Nephron progenitor cell (in vitro differentiated cells): ENCODE measurements around the gene IL10.

Experiments
- DNase-seq: peaks from one replicate; pipeline ENCODE4 v3.0.0; 2021
- H3K27ac Mint-ChIP-seq: 2 replicates; pipeline ENCODE4 v1.8.0; 2021; ENCODE audit warnings: mild to moderate bottlenecking, moderate library complexity, mixed read lengths
- H3K27me3 Mint-ChIP-seq: 2 replicates; pipeline ENCODE4 v1.8.0; 2021; ENCODE audit warnings: mild to moderate bottlenecking, low read depth, mixed read lengths; ENCODE audit not compliant: poor library complexity
- H3K36me3 Mint-ChIP-seq: 2 replicates; pipeline ENCODE4 v1.8.0; 2021; ENCODE audit warnings: low read depth, mixed read lengths
- H3K4me1 Mint-ChIP-seq: 2 replicates; pipeline ENCODE4 v1.8.0; 2021; ENCODE audit warnings: mixed read lengths
- H3K4me3 Mint-ChIP-seq: 2 replicates; pipeline ENCODE4 v1.8.0; 2021; ENCODE audit warnings: mild to moderate bottlenecking, moderate library complexity, mixed read lengths
- H3K9me3 Mint-ChIP-seq: 2 replicates; pipeline ENCODE4 v1.8.0; 2021; ENCODE audit warnings: mild to moderate bottlenecking, moderate library complexity, mixed read lengths
- TF ChIP-seq, protein P1 (sequence below): fragments of 200-600 bp; sonication (generic); IDR thresholded peaks from 2 replicates; pipeline ENCODE4 v1.5.0; 2021; ENCODE audit warnings: antibody characterized with exemption

IL10 gene

GRCh38 chr1:206748348-206749030, 23.8 kb downstream of the IL10 start:
- peaks cover 4% of the 10 kb centered on the region for H3K27me3 Mint-ChIP-seq
- TF ChIP-seq, protein P1, sequence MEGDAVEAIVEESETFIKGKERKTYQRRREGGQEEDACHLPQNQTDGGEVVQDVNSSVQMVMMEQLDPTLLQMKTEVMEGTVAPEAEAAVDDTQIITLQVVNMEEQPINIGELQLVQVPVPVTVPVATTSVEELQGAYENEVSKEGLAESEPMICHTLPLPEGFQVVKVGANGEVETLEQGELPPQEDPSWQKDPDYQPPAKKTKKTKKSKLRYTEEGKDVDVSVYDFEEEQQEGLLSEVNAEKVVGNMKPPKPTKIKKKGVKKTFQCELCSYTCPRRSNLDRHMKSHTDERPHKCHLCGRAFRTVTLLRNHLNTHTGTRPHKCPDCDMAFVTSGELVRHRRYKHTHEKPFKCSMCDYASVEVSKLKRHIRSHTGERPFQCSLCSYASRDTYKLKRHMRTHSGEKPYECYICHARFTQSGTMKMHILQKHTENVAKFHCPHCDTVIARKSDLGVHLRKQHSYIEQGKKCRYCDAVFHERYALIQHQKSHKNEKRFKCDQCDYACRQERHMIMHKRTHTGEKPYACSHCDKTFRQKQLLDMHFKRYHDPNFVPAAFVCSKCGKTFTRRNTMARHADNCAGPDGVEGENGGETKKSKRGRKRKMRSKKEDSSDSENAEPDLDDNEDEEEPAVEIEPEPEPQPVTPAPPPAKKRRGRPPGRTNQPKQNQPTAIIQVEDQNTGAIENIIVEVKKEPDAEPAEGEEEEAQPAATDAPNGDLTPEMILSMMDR = no peak
- no peaks in the 10 kb centered on the region for H3K9me3 Mint-ChIP-seq
- peaks cover 22% of the 10 kb centered on the region for H3K4me1 Mint-ChIP-seq
- no peak overlapping the region for H3K27ac Mint-ChIP-seq
- H3K4me3 Mint-ChIP-seq = no peak overlapping the region
- H3K36me3 Mint-ChIP-seq = no peaks in the 10 kb centered on the region
- no peak for DNase-seq

DNA sequence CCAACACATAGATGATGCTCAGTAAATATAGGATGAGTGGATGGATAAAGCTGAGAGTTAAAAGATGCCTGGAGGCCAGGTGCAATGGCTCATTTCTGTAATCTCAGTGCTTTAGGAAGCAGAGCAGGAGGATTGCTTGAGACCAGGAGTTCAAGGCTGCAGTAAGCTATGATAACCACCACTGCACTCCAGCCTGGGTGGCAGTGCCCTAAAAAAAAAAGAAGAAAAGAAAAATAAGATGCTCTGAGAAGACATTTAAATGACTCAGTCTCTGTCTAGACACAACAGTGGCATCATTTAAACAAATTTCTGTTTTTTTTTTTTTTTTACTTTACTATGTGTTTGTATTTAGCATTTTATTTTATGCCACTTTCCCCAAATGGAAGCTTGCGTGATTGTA, 27.0 kb downstream of the IL10 start:
- Mint-ChIP-seq H3K36me3 (no peaks in the 10 kb centered on the region), H3K27me3 (peaks cover 3% of the 10 kb centered on the region), H3K9me3 (no peaks in the 10 kb centered on the region), H3K4me3 (no peak overlapping the region), H3K4me1 (peaks cover 48% of the 10 kb centered on the region), H3K27ac (no peak overlapping the region)
- TF ChIP-seq, protein P1 = no peak
- DNase-seq = no peak

DNA sequence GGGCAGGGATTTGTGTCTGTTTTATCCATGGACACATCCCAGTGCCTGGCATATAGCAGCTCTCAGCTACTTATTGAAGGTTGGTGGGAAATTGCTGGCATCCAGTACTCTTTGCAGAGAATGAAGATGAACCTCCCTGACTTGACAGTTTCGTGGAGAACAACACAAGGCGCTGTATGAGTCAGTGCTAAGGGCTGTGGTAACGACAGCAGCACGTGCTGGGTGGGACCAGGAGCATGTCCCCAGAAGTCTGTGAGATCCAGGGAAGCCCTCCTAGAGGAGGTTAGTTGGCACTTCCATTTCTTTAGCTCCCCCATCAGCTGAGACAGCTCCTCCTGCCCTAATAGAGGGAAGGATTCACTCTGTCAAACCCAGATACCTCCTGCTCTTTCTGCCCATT, 27.6 kb downstream of the IL10 start:
- Mint-ChIP-seq H3K27me3 (peaks cover 3% of the 10 kb centered on the region), H3K36me3 (no peaks in the 10 kb centered on the region), H3K4me3 (no peak overlapping the region), H3K4me1 (peaks cover 46% of the 10 kb centered on the region), H3K9me3 (no peaks in the 10 kb centered on the region), H3K27ac (no peak overlapping the region)
- TF ChIP-seq, protein P1 = no peak
- DNase-seq = no peak

DNA sequence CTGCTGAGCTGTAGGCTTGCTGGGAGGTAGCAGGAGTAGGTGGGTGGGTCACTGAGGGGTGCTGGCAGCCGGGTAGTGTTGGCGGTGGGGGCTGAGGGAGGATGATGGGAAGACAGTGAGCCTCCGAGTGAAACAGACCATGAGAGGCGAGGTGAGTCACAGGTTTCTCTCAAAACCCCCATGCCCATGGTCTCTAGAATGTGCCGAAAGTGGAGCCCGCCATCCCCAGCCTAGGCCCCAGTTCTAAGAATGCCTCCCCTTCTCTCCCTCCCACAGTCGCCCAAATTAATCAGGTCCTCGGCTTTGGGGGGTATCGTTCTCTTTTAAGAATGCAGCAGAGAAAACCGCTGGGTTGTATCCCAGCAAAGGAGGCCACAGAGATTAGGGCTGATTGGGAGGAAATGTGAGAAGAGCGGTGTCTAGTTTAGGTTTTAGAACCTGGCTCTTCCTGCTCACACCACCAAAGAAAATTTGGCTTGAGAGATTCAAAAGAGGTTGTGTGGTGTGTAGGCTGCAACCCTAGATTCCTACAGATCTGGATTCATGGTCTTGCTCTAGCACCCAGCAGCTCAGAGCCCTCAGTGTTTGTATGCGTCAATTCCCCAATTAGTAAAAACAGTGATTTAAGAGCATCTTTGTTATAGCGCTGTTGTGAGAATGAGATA, 29.4 kb downstream of the IL10 start:
- Mint-ChIP-seq H3K27me3 (peaks cover 6% of the 10 kb centered on the region), H3K4me3 (no peak overlapping the region), H3K36me3 (no peaks in the 10 kb centered on the region), H3K4me1 (peaks cover 55% of the 10 kb centered on the region), H3K9me3 (no peaks in the 10 kb centered on the region), H3K27ac (peak overlapping the region; percentile 53)
- TF ChIP-seq, protein P1 = no peak
- DNase-seq = no peak

GRCh38 chr1:206741142-206741701, 31.1 kb downstream of the IL10 start:
- H3K4me3 Mint-ChIP-seq = no peak overlapping the region
- DNase-seq = no peak
- H3K9me3 Mint-ChIP-seq = no peaks in the 10 kb centered on the region
- H3K27me3 Mint-ChIP-seq = peaks cover 6% of the 10 kb centered on the region
- TF ChIP-seq, protein P1 = no peak
- H3K4me1 Mint-ChIP-seq = peaks cover 66% of the 10 kb centered on the region
- H3K27ac Mint-ChIP-seq = no peak overlapping the region
- no peaks in the 10 kb centered on the region for H3K36me3 Mint-ChIP-seq
